Measurements from ENCODE around the gene NAGK. TPM values are rescaled to one million over a fixed set of nuclear protein-coding genes. Genes with fewer than 3 reads are reported as not detected.
"Not testable (repeated sequence)": the region's sequence is repeated elsewhere in the genome, so short reads cannot be mapped to it uniquely, and the experiment has no call there.

NAGK gene
- total and polyA plus RNA-seq, 2 of the 8 experiments (the other 6 are each of a cell fraction or from before 2014, with no cell fraction given): 57.9 to 59.9 TPM

GRCh38 chr2:71106463-71106862 is 38.0 kb downstream of the NAGK start:
- H3K4me1 ChIP-seq (replicated peaks in 1 of 4; ENCODE audit: control insufficient read depth in 3 of 4, insufficient read depth in 4 of 4, low read length in 3 of 4); H2BK20ac ChIP-seq (ENCODE audit: low read length); H3K79me2 ChIP-seq (ENCODE audit: control insufficient read depth in 1 of 2, insufficient read depth in 2 of 2, low read length in 2 of 2); H3K79me1 ChIP-seq (ENCODE audit: low read depth, low read length); H3K4ac ChIP-seq (replicated peaks; ENCODE audit: insufficient read length, low read depth, low read length); H3K23me2 ChIP-seq (ENCODE audit: low read depth, low read length); H3K23ac ChIP-seq (ENCODE audit: insufficient read length); H2BK5ac ChIP-seq (ENCODE audit: low read depth, low read length); H3K27ac ChIP-seq (ENCODE audit: low read depth, low read length); H4K20me1 ChIP-seq (replicated peaks in 1 of 2; ENCODE audit: control insufficient read depth in 1 of 2, insufficient read depth in 2 of 2, low read length in 2 of 2); H4K5ac ChIP-seq (ENCODE audit: insufficient read length, low read depth, low read length); H3K9ac ChIP-seq (replicated peaks in 1 of 4; ENCODE audit: extremely low read depth in 1 of 4, low read depth in 3 of 4, low read length in 3 of 4); H2BK12ac ChIP-seq (ENCODE audit: low read depth, low read length); DNase-seq (ENCODE audit: low read depth in 1 of 2, low spot score in 2 of 2); H3K36me3 ChIP-seq (ENCODE audit: control insufficient read depth in 2 of 4, insufficient read depth in 4 of 4, low read length in 3 of 4); H3K14ac ChIP-seq (ENCODE audit: insufficient read length); H3K27me3 ChIP-seq (replicated peaks in 1 of 4; ENCODE audit: control insufficient read depth in 3 of 4, extremely low read depth in 1 of 4, insufficient read depth in 3 of 4, low read length in 3 of 4); H4K91ac ChIP-seq (replicated peaks; ENCODE audit: insufficient read length, low read length); H2AFZ ChIP-seq (ENCODE audit: low read length); H2BK120ac ChIP-seq (replicated peaks; ENCODE audit: low read depth, low read length); H3K18ac ChIP-seq (ENCODE audit: extremely low read depth, low read length); H3K4me3 ChIP-seq (ENCODE audit: extremely low read depth in 1 of 4, insufficient read depth in 2 of 4, low read depth in 3 of 4, low read length in 4 of 4); H2BK15ac ChIP-seq (ENCODE audit: low read length); H3K4me2 ChIP-seq (ENCODE audit: insufficient read depth in 1 of 2, low read depth in 2 of 2, low read length in 2 of 2); H4K8ac ChIP-seq (ENCODE audit: extremely low read depth, insufficient read depth, low read length); H2AK5ac ChIP-seq (ENCODE audit: low read depth, low read length); FAIRE-seq; H3K9me3 ChIP-seq (ENCODE audit: insufficient read depth in 2 of 2, low read depth in 1 of 2, low read length in 1 of 2); H3K56ac ChIP-seq (replicated peaks; ENCODE audit: insufficient read length, low read depth, low read length): not testable (repeated sequence)
- CTCF ChIA-PET (ENCODE audit: partially characterized antibody): interaction anchor here (0.6 to 1.9 kb wide), 8 partner anchors 9 to 313 kb away, joined by 3 to 5 read pairs (median 4); no protein-coding TSS in a partner anchor
- POLR2A ChIA-PET (ENCODE audit: partially characterized antibody): interaction anchor here (0.6 to 1.5 kb wide), 2 partner anchors 24 to 25 kb away, joined by 3 to 6 read pairs; partner anchors contain the start of genes MCEE and MPHOSPH10
- 86% methylated on average over 6 of the region's 6 CpGs; no CpG with 5 or more reads in 1 of the 2 experiments for WGBS, 2 experiments (ENCODE audit: extremely low coverage in 1 of 2, insufficient coverage in 1 of 2, insufficient read length in 1 of 2, insufficient replicate concordance in 2 of 2, low coverage in 1 of 2, low lambda C conversion rate in 2 of 2, missing lambda C conversion rate in 1 of 2)

Measured in H1 (cell line).